HepG2 (cell line): Measurements from ENCODE around the gene TNFRSF1B. TPM values are rescaled to one million over a fixed set of nuclear protein-coding genes. Genes with fewer than 3 reads are reported as not detected.

ENCODE experiments used
- AHDC1 ChIP-seq: sonication (generic); formaldehyde crosslinking; IDR thresholded peaks from 2 replicates; pipeline ENCODE4 v1.5.1; 2020; ENCODE audit warnings: mild to moderate bottlenecking, missing genetic modification reagents, borderline replicate concordance
- ARID4A ChIP-seq: sonication (generic); formaldehyde crosslinking; IDR thresholded peaks from 2 replicates; pipeline ENCODE4 v1.5.0; 2020; ENCODE audit warnings: mild to moderate bottlenecking, missing genetic modification reagents, borderline replicate concordance
- ATM ChIP-seq: fragments of 450-650 bp; IDR thresholded peaks from 2 replicates; pipeline ENCODE4 v1.7.1; 2017; ENCODE audit warnings: mild to moderate bottlenecking, borderline replicate concordance
- EZH2 ChIP-seq: conservative IDR thresholded peaks from 2 replicates; pipeline ENCODE4 v1.6.1; 2012; ENCODE audit warnings: mild to moderate bottlenecking, low read depth, low read length, moderate library complexity
- FOXP1 ChIP-seq, 2 experiments: fragments of 450-650 bp in 1 of 2; IDR thresholded peaks; 2 replicates each; pipeline ENCODE4 v1.6.1; 2017 to 2018; ENCODE audit warnings: antibody characterized with exemption in 1 of 2
- HDAC2 ChIP-seq: sonication (generic); formaldehyde crosslinking; IDR thresholded peaks from 2 replicates; pipeline ENCODE4 v1.4.0; 2020; ENCODE audit warnings: missing genetic modification reagents
- KLF11 ChIP-seq: IDR thresholded peaks from 2 replicates; pipeline ENCODE4 v1.6.1; 2016; ENCODE audit warnings: missing compliant biosample characterization
- LCORL ChIP-seq, 2 experiments: fragments of 450-650 bp in 1 of 2; sonication (generic) in 1 of 2; formaldehyde crosslinking in 1 of 2; IDR thresholded peaks; 2 replicates each; pipeline versions ENCODE4 v1.5.0 to v1.6.1; 2017 to 2020; ENCODE audit warnings: antibody characterized with exemption in 1 of 2, missing genetic modification reagents in 1 of 2
- MAZ ChIP-seq, 2 experiments: sonication (generic) in 1 of 2; formaldehyde crosslinking in 1 of 2; IDR thresholded peaks; 2 replicates each; pipeline versions ENCODE4 v1.5.0 to v1.6.1; 2012 to 2020; ENCODE audit warnings: low read depth in 2 of 2, mild to moderate bottlenecking in 2 of 2, borderline replicate concordance in 1 of 2, improper control_type of control experiment in 1 of 2, low read length in 1 of 2, missing genetic modification reagents in 1 of 2, moderate library complexity in 1 of 2
- MBNL3 ChIP-seq: fragments of 250-450 bp; sonication (Bioruptor Pico); conservative IDR thresholded peaks from 2 replicates; pipeline ENCODE4 v1.8.0; 2022; ENCODE audit warnings: mild to moderate bottlenecking, inconsistent platforms
- MTA3 ChIP-seq: sonication (generic); formaldehyde crosslinking; IDR thresholded peaks from 2 replicates; pipeline ENCODE4 v1.4.0; 2020; ENCODE audit warnings: missing genetic modification reagents
- MXD3 ChIP-seq: IDR thresholded peaks from 2 replicates; pipeline ENCODE4 v1.6.1; 2016; ENCODE audit warnings: mild to moderate bottlenecking, missing biosample characterization, missing genetic modification reagents
- MYNN ChIP-seq: sonication (generic); formaldehyde crosslinking; IDR thresholded peaks from 2 replicates; pipeline ENCODE4 v1.4.0; 2020; ENCODE audit warnings: mild to moderate bottlenecking, low read depth, missing genetic modification reagents
- TCF7 ChIP-seq: sonication (generic); IDR thresholded peaks from 2 replicates; pipeline ENCODE4 v1.6.1; 2016; ENCODE audit warnings: antibody characterized with exemption, low read depth
- ZNF333 ChIP-seq: sonication (generic); formaldehyde crosslinking; IDR thresholded peaks from 2 replicates; pipeline ENCODE4 v1.4.0; 2020; ENCODE audit warnings: mild to moderate bottlenecking, missing genetic modification reagents, borderline replicate concordance
- ZNF382 ChIP-seq: sonication (generic); formaldehyde crosslinking; IDR thresholded peaks from 2 replicates; pipeline ENCODE4 v1.5.0; 2020; ENCODE audit warnings: missing genetic modification reagents, mild to moderate bottlenecking, borderline replicate concordance
- ZNF546 ChIP-seq: sonication (generic); formaldehyde crosslinking; conservative IDR thresholded peaks from 2 replicates; pipeline ENCODE4 v1.8.1; 2023; ENCODE audit warnings: mild to moderate bottlenecking, missing genetic modification reagents
- ZNF563 ChIP-seq: sonication (generic); formaldehyde crosslinking; IDR thresholded peaks from 2 replicates; pipeline ENCODE4 v1.8.0; 2022; ENCODE audit warnings: mild to moderate bottlenecking, moderate library complexity, missing genetic modification reagents
- ZNF816 ChIP-seq: sonication (generic); formaldehyde crosslinking; IDR thresholded peaks from 2 replicates; pipeline ENCODE4 v1.8.0; 2022; ENCODE audit warnings: missing genetic modification reagents, mild to moderate bottlenecking, borderline replicate concordance
- polyA plus RNA-seq, 8 experiments: library from polyadenylated mRNA; depleted of rRNA in 3 of 8; stranded (reverse) in 7 of 8; unstranded in 1 of 8; fragments of >200 nt; fragmentation: Illumina TruSeq in 4 of 8; extraction: Trizol in 4 of 8; gene quantifications; 2 replicates each; pipeline versions ENCODE4 v1.2.1 to v1.2.3, GENCODE V29; 2011 to 2016; ENCODE audit warnings: low read depth in 4 of 8, missing spikeins in 1 of 8, mixed read lengths in 1 of 8; ENCODE audit not compliant: insufficient read depth in 1 of 8
- total RNA-seq, 5 experiments: library from RNA; depleted of rRNA; stranded (reverse); fragments of >200 nt; fragmentation: Illumina TruSeq; extraction: Trizol; gene quantifications; 2 replicates each; pipeline ENCODE4 v1.2.3, GENCODE V29; 2016; ENCODE audit warnings: low read depth in 1 of 5

Gene TNFRSF1B
- total and polyA plus RNA-seq, 2 of the 13 experiments (the other 11 are each of a cell fraction or from before 2014, with no cell fraction given) = 0.04 to 0.11 TPM

GRCh38 chr1:12229835-12230548 is 63.2 kb downstream of the TNFRSF1B start, which contains the start of gene VPS13D (continued):
- TF ChIP-seq MAZ (IDR thresholded peaks at IDR 0.05; ENCODE audit: borderline replicate concordance, low read depth, low read length) (peak; percentile 49; the same call in 1 of the 2 replicates), MAZ (CRISPR knock-in tag; IDR thresholded peaks at IDR 0.05; ENCODE audit: low read depth) (peak; percentile 87), HDAC2 (CRISPR knock-in tag) (no peak), MXD3 (CRISPR knock-in tag) (no peak), ZNF333 (CRISPR knock-in tag) (peak; percentile 21; the same call in 1 of the 2 replicates), LCORL (IDR thresholded peaks at IDR 0.05) (no peak), LCORL (CRISPR knock-in tag; IDR thresholded peaks at IDR 0.05) (no peak), EZH2 (no peak), MYNN (CRISPR knock-in tag) (no peak), ZNF546 (0 out of 2 replicates have a peak, but pooled peaks have one; percentile 34), MTA3 (no peak), ZNF563 (CRISPR knock-in tag) (peak; percentile 44; the same call in 1 of the 2 replicates), ATM (no peak), AHDC1 (CRISPR knock-in tag) (no peak), TCF7 (no peak), KLF11 (CRISPR knock-in tag) (no peak), ARID4A (CRISPR knock-in tag) (peak; percentile 66; the same call in 1 of the 2 replicates), FOXP1 (IDR thresholded peaks at IDR 0.05) (no peak), FOXP1 (CRISPR knock-in tag; IDR thresholded peaks at IDR 0.05) (no peak), ZNF816 (CRISPR knock-in tag) (no peak), MBNL3 (no peak), ZNF382 (CRISPR knock-in tag) (no peak)
